MCF 10A (cell line): ENCODE measurements around the gene KLC3. TPM values are rescaled to one million over a fixed set of nuclear protein-coding genes. Genes with fewer than 3 reads are reported as not detected.
A peak's percentile ranks its signal among the peaks of the same experiment; 100 is the strongest.

Experiments
- Bru-seq: library from RNA; stranded (reverse); fragments of 400-500 nt; gene quantifications from one replicate; lab custom pipeline; 2021; lab: Mats Ljungman, UMichigan
- BruChase-seq, 2 experiments: library from RNA; stranded (reverse); fragments of 400-500 nt; gene quantifications; one replicate each; lab custom pipeline; 2021; lab: Mats Ljungman, UMichigan
- BruUV-seq: library from RNA; stranded (reverse); fragments of 400-500 nt; replicated peaks from 2 replicates; lab custom pipeline; 2021; lab: Mats Ljungman, UMichigan
- CTCF ChIA-PET: fragments of 300-600 bp; sonication (Branson Sonifier 250); formaldehyde crosslinking; extraction: SDS; loops from one replicate; lab custom pipeline; 2021; ENCODE audit warnings: antibody characterized with exemption, inconsistent platforms; lab: Yijun Ruan, JAX
- POLR2A ChIA-PET: fragments of 300-600, 350-650 bp; sonication (Branson Sonifier 250); formaldehyde crosslinking; extraction: SDS; loops from one replicate; lab custom pipeline; 2020; ENCODE audit warnings: antibody characterized with exemption, inconsistent platforms; lab: Yijun Ruan, JAX
- DNase-seq: peaks from one replicate; pipeline ENCODE4 v3.0.0-alpha.2; 2018; ENCODE audit not compliant: unreplicated experiment
- H3K27ac Mint-ChIP-seq: one replicate; pipeline ENCODE4 v1.8.0; 2022; ENCODE audit warnings: mild to moderate bottlenecking, low read depth, mixed read lengths; ENCODE audit not compliant: unreplicated experiment
- H3K27me3 Mint-ChIP-seq: one replicate; pipeline ENCODE4 v1.8.0; 2022; ENCODE audit warnings: mixed read lengths; ENCODE audit not compliant: insufficient read depth, unreplicated experiment
- H3K36me3 Mint-ChIP-seq: one replicate; pipeline ENCODE4 v1.8.0; 2022; ENCODE audit warnings: mild to moderate bottlenecking, moderate library complexity, mixed read lengths; ENCODE audit not compliant: insufficient read depth, unreplicated experiment
- H3K4me1 Mint-ChIP-seq: one replicate; pipeline ENCODE4 v1.8.0; 2022; ENCODE audit warnings: mixed read lengths; ENCODE audit not compliant: insufficient read depth, unreplicated experiment
- H3K4me3 Mint-ChIP-seq: one replicate; pipeline ENCODE4 v1.8.0; 2022; ENCODE audit warnings: mild to moderate bottlenecking, moderate library complexity, mixed read lengths; ENCODE audit not compliant: unreplicated experiment
- H3K9me3 Mint-ChIP-seq: one replicate; pipeline ENCODE4 v1.8.0; 2022; ENCODE audit warnings: mixed read lengths; ENCODE audit not compliant: unreplicated experiment
- intact Hi-C: fragments of 100-400 bp; cut with micrococcal nuclease; formaldehyde crosslinking; loops from 2 replicates; pipeline ENCODE4 v1.14.1; 2022
- long read RNA-seq: library from polyadenylated mRNA; stranded (forward); transcript quantifications from one replicate; pipeline ENCODE4 v2.0.0, GENCODE V29; 2022
- total RNA-seq: library from RNA; stranded (reverse); gene quantifications from 2 replicates; pipeline ENCODE4 v1.2.3, GENCODE V29; 2022
- TF ChIP-seq, protein P1 (sequence below): fragments of 200-600 bp; IDR thresholded peaks from one replicate; pipeline ENCODE4 v1.8.0; 2022; ENCODE audit warnings: antibody characterized with exemption, mild to moderate bottlenecking; ENCODE audit not compliant: unreplicated experiment

KLC3 gene
- 3.9 TPM in 2 replicates for total RNA-seq
- Bru-seq, nascent RNA: percentile 27 among the genes with signal in this experiment
- percentile 53 among the genes with signal in this experiment for BruChase-seq, experiment 1, labeled RNA remaining after a 6-hour chase
- BruChase-seq, experiment 2, labeled RNA remaining after a 2-hour chase: percentile 29 among the genes with signal in this experiment
- long read RNA-seq, transcript KLC3-201 (13 exons, 1,780 nt): major isoform, 14 of 19 reads
- long read RNA-seq, partial matches to known transcripts: 0 of 19 reads
- long read RNA-seq, other reads (novel, unspliced or antisense): 4 of 19 reads

GRCh38 chr19:45340232-45340898, at the start of gene KLC3:
KLC3 (plus strand) TSS chr19:45340750; CDS start chr19:45345542, 4,792 bp downstream.
- H3K27me3 Mint-ChIP-seq: no peaks in the 10 kb centered on the region
- ChIA-PET CTCF (no interaction called here), POLR2A (no interaction called here)
- H3K9me3 Mint-ChIP-seq: no peaks in the 10 kb centered on the region
- H3K36me3 Mint-ChIP-seq: no peaks in the 10 kb centered on the region
- H3K27ac Mint-ChIP-seq: no peak within 1 kb of the TSS
- no TSS peak for BruUV-seq
- no peak within 1 kb of the TSS for H3K4me3 Mint-ChIP-seq
- TF ChIP-seq, protein P1, sequence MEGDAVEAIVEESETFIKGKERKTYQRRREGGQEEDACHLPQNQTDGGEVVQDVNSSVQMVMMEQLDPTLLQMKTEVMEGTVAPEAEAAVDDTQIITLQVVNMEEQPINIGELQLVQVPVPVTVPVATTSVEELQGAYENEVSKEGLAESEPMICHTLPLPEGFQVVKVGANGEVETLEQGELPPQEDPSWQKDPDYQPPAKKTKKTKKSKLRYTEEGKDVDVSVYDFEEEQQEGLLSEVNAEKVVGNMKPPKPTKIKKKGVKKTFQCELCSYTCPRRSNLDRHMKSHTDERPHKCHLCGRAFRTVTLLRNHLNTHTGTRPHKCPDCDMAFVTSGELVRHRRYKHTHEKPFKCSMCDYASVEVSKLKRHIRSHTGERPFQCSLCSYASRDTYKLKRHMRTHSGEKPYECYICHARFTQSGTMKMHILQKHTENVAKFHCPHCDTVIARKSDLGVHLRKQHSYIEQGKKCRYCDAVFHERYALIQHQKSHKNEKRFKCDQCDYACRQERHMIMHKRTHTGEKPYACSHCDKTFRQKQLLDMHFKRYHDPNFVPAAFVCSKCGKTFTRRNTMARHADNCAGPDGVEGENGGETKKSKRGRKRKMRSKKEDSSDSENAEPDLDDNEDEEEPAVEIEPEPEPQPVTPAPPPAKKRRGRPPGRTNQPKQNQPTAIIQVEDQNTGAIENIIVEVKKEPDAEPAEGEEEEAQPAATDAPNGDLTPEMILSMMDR: no peak
- DNase-seq: peak; percentile 47
- intact Hi-C loops: no loop called here
- H3K4me1 Mint-ChIP-seq: peaks cover 5% of the 10 kb centered on the region

- DNase-seq: no peak
- CTCF ChIA-PET: interaction anchor here (0.6 kb wide), 1 partner anchor 14 kb away, joined by 3 read pairs; no protein-coding TSS in a partner anchor
- H3K4me1 Mint-ChIP-seq: no peaks in the 10 kb centered on the region
- no peak overlapping the region for H3K4me3 Mint-ChIP-seq
- POLR2A ChIA-PET: interaction anchor here (0.8 kb wide), 1 partner anchor 13 kb away, joined by 3 read pairs; no protein-coding TSS in a partner anchor
- BruUV-seq: no TSS peak
- intact Hi-C loops: no loop called here
- no peak overlapping the region for H3K27ac Mint-ChIP-seq
- TF ChIP-seq, protein P1: no peak
- H3K9me3 Mint-ChIP-seq: no peaks in the 10 kb centered on the region
- peaks cover 20% of the 10 kb centered on the region for H3K36me3 Mint-ChIP-seq
- H3K27me3 Mint-ChIP-seq: no peaks in the 10 kb centered on the region
These were observed 48.7 kb upstream of the KLC3 start for GRCh38 chr19:45291834-45292233.

DNA sequence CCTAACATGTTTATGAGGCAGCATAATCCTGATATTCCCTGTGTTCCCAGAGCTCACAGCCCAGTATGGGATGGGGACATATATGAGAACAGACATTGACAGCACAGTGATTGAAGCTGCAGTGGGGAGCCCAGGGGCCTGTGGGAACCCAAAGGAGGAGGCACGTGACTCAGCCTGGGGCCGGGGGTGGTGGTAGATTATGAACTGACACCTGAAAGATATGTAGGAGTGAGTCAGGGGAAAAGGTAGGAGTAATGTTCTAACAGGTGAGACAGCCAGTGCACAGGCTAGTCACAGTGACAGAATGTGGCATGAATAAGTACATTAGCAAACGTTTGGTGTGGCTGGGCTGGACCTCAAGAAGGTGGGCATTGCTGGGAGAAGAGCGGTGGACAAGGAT, 46.9 kb upstream of the KLC3 start:
- TF ChIP-seq, protein P1: no peak
- BruUV-seq: no TSS peak
- intact Hi-C loops: no loop called here
- H3K27me3 Mint-ChIP-seq: no peaks in the 10 kb centered on the region
- peaks cover 24% of the 10 kb centered on the region for H3K36me3 Mint-ChIP-seq
- H3K4me3 Mint-ChIP-seq: no peak overlapping the region
- DNase-seq: peak; percentile 15
- ChIA-PET POLR2A (interaction anchor here (0.9 to 1.5 kb wide), 2 partner anchors 15 to 16 kb away, joined by 3 to 4 read pairs; no protein-coding TSS in a partner anchor), CTCF (interaction anchor here (0.5 to 0.6 kb wide), 2 partner anchors 193 to 234 kb away, joined by 3 read pairs; no protein-coding TSS in a partner anchor)
- H3K4me1 Mint-ChIP-seq: no peaks in the 10 kb centered on the region
- H3K27ac Mint-ChIP-seq: peak overlapping the region; percentile 47
- no peaks in the 10 kb centered on the region for H3K9me3 Mint-ChIP-seq
